Fibroblast of villous mesenchyme (primary cell): ENCODE results near the gene MAK. TPM values are rescaled to one million over a fixed set of nuclear protein-coding genes. Genes with fewer than 3 reads are reported as not detected.
"Not testable (repeated sequence)": the region's sequence is repeated elsewhere in the genome, so short reads cannot be mapped to it uniquely, and the experiment has no call there.

Experiments
- DNase-seq: peaks from one replicate; pipeline ENCODE4 v3.0.0-alpha.2; 2010; ENCODE audit warnings: low read depth
- H3K4me3 ChIP-seq: 2 replicates; pipeline ENCODE4 v1.5.1; 2011; ENCODE audit warnings: low read depth, mild to moderate bottlenecking, low read length
- CTCF ChIP-seq: IDR thresholded peaks from 2 replicates; pipeline ENCODE4 v1.5.1; 2012; ENCODE audit warnings: low read depth, mild to moderate bottlenecking, low read length; ENCODE audit not compliant: insufficient read depth
- total RNA-seq: library from RNA; depleted of rRNA; stranded (reverse); fragments of >200 nt; gene quantifications from 2 replicates; pipeline ENCODE4 v1.2.3, GENCODE V29; 2012

Gene MAK
- total RNA-seq, 1 donor = not detected

GRCh38 chr6:10778230-10778629, 60.1 kb downstream of the MAK start:
- TF ChIP-seq CTCF = no peak
- DNase-seq = no peak
- H3K4me3 ChIP-seq = no peak overlapping the region

- no peak for DNase-seq
- TF ChIP-seq CTCF = no peak
- H3K4me3 ChIP-seq = no peak overlapping the region
Observed at GRCh38 chr6:10771371-10771894, 66.9 kb downstream of the MAK start.

GRCh38 chr6:10769419-10769818, 68.9 kb downstream of the MAK start:
- TF ChIP-seq CTCF = no peak
- no peak for DNase-seq
- no peak overlapping the region for H3K4me3 ChIP-seq

GRCh38 chr6:10763006-10763405, 75.3 kb downstream of the MAK start:
- H3K4me3 ChIP-seq = no peak overlapping the region
- DNase-seq = peak; percentile 10
- TF ChIP-seq CTCF = no peak

- no peak for TF ChIP-seq CTCF
- DNase-seq = peak; percentile 43
- no peak overlapping the region for H3K4me3 ChIP-seq
Observed at GRCh38 chr6:10759884-10760329, 78.4 kb downstream of the MAK start.

- peak; percentile 84 for DNase-seq
- H3K4me3 ChIP-seq = no peak overlapping the region
- TF ChIP-seq CTCF = peak; percentile 69
Observed at GRCh38 chr6:10759312-10759839, 79.0 kb downstream of the MAK start.

- no peak for DNase-seq
- TF ChIP-seq CTCF = no peak
- no peak overlapping the region for H3K4me3 ChIP-seq
Observed at GRCh38 chr6:10756085-10756484, 82.3 kb downstream of the MAK start.

- DNase-seq = not testable (repeated sequence)
Observed at GRCh38 chr6:10751757-10752156, 86.6 kb downstream of the MAK start.

GRCh38 chr6:10750568-10750967, 87.8 kb downstream of the MAK start:
- DNase-seq, H3K4me3 ChIP-seq: not testable (repeated sequence)

More at GRCh38 chr6:10751757-10752156, 86.6 kb downstream of the MAK start:
- H3K4me3 ChIP-seq = not testable (repeated sequence)
